Thyroid gland (tissue), 4 donors: ENCODE results near the gene SNRNP25.

ENCODE experiments used
- CTCF ChIP-seq, 6 experiments: fragments of 200-600 bp in 3 of 6; fragments of 450-650 bp in 3 of 6; sonication (generic) in 3 of 6; IDR thresholded peaks; one replicate each; pipeline ENCODE4 v1.5.1; 2016 to 2019; ENCODE audit warnings: antibody characterized with exemption in 6 of 6, mild to moderate bottlenecking in 2 of 6, inconsistent platforms in 1 of 6, moderate library complexity in 1 of 6
- POLR2A ChIP-seq, 2 donors: fragments of 450-650 bp; IDR thresholded peaks; one replicate each; pipeline ENCODE4 v1.6.1; 2017; ENCODE audit warnings: antibody characterized with exemption in 2 of 2, mild to moderate bottlenecking in 2 of 2, moderate library complexity in 1 of 2

- TF ChIP-seq CTCF (IDR thresholded peaks at IDR 0.05) = no peak
- TF ChIP-seq POLR2A (IDR thresholded peaks at IDR 0.05) = no peak
These were observed 17.2 kb upstream of the SNRNP25 start for GRCh38 chr16:36336-36984.
